ENCODE data around the gene ZSCAN1.
A peak's percentile ranks its signal among the peaks of the same experiment; 100 is the strongest.

Gene ZSCAN1

DNA sequence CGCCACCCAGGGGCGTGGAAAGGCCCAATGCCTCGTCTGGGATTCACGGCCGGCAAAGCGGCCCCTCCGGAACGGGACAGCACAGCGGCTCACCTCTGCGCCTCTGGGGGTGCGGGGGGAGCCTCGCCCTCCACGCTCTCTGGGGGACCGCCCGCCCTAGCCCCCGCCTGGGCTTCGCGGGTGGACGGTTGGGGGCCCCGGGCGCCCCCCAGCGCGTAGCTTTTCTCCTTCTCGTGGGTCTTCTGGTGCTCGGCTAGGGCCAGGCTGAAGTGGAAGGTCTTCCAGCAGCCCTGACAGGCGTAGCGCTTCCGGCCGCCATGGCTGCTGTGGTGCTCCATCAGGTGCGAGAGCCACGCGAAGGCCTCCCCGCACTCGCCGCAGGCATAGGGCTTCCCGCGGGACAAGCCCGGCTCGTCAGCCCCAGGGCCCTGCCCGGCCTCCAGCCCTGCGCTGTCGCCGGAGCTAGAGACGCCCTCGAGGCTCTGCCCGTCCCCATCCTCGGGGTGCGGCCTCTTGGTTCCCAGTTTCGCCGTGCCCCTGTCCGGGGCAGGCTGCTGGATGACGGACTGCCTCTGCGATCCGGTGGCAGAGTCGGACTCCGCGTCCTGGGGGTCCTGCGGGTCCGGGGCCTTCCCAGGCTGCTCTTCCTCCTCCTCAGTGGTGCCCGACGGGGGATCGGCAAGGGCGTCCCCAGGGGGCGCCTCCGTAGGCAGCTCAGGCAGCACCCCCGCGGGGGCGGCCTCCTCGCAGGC is 50.9 kb downstream of the ZSCAN1 start:
- no peak for DNase-seq (ENCODE audit: low read depth)

- no peak for DNase-seq (ENCODE audit: low read depth)
These were observed 51.6 kb downstream of the ZSCAN1 start for GRCh38 chr19:58085348-58085875.

GRCh38 chr19:58086825-58087710 is 53.2 kb downstream of the ZSCAN1 start:
- no peak for DNase-seq (ENCODE audit: low read depth)

GRCh38 chr19:58088521-58089052 is 54.8 kb downstream of the ZSCAN1 start:
- no peak for DNase-seq (ENCODE audit: low read depth)

GRCh38 chr19:58089846-58090245 is 56.0 kb downstream of the ZSCAN1 start:
- DNase-seq (ENCODE audit: low read depth): no peak

DNA sequence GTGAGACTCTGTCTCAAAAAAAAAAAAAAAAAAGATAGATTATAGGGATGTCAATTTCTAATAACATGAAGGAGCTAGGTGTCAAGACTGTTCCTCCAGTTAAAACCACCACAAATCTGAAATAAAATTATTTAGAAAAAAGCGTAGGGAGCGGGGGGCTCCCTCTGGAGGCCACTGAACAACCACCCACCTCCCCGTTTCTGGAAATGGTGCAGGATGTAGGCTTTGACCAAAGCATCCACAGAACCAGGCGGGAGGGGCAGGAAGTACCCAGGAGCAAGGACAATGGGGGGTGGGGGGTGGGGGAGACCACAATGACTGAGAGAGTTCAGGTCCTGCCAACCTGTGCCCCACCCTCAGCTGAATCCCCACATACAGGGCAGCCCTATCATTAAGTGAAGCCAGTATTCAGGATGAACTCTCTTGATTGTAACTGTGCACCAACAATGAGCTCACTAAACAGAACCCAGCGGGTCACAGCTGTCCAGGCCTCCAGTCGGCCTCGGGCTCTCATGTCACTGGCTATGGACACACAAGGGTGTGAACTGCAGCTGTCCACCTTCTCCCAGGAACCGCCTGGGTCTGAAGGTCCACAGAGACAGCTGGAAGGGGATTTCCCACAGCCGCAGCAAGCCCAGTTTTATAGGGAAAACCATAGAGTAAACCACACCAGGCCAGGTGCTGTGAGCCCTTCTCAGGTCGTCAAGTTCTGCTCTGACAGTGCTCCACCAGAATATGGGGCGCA is 57.6 kb downstream of the ZSCAN1 start:
- no peak for DNase-seq (ENCODE audit: low read depth)

DNA sequence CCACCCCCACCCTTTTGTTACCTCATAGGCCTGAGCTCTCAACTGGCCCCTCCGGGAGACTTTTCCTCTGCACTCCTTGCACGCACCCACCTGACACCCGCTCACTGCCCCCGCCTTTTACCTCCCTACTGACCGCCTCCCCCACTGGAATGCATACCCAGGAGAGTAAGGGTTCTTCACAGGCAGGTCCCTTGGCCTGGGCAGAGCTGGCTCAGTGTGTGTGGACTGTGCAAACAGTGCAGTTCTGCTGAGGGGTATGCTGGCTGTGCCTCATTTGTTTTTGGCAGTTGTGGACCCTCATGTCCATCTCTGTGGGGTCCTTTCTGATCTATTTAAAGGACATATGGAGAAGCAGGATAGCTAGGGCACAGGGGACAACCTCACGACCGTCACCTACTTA is 59.2 kb downstream of the ZSCAN1 start:
- DNase-seq (ENCODE audit: low read depth): no peak

DNA sequence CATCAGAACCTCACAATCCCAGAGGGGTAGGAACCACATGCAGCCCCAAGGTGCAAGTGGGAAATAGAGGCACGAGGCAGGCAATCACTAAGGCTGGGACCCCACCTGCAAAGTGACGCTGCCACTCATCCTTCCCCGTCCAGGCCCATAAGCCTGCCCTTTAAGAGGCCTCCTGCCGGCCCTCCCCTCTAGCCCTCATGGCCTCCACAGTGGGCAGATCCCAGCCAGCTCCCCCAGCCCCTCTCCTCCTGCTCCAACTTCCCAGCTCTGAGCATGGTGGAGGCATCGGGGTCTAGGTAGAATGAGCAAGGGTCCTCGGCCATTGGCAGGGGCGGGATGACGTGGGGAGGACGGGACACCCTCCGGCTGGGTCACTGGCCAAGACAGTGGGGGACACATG is 61.5 kb downstream of the ZSCAN1 start:
- no peak for DNase-seq (ENCODE audit: low read depth)

GRCh38 chr19:58096884-58097283 is 63.1 kb downstream of the ZSCAN1 start:
- no peak for DNase-seq (ENCODE audit: low read depth)

- no peak for DNase-seq (ENCODE audit: low read depth)
These were observed 63.5 kb downstream of the ZSCAN1 start for GRCh38 chr19:58097349-58097748.

- DNase-seq (ENCODE audit: low read depth): peak; percentile 92
These were observed 64.2 kb downstream of the ZSCAN1 start, which contains the start of gene ZSCAN18 for GRCh38 chr19:58097781-58098681. ZSCAN18 (minus strand) TSS chr19:58098231; CDS start chr19:58090267, 7,964 bp downstream.

- DNase-seq (ENCODE audit: low read depth): no peak
These were observed 64.8 kb downstream of the ZSCAN1 start for GRCh38 chr19:58098682-58098998.

Measured in T-helper 22 cell (primary cell).